Neural cell (in vitro differentiated cells): ENCODE measurements around the gene BROX. TPM values are rescaled to one million over a fixed set of nuclear protein-coding genes. Genes with fewer than 3 reads are reported as not detected.

ENCODE experiments used
- H2AFZ ChIP-seq: fragments of 200-600, 300-800 bp; sonication (generic), shearing (Covaris generic); 2 replicates; pipeline ENCODE4 v1.6.0; 2014; ENCODE audit warnings: low read depth, mild to moderate bottlenecking, antibody characterized with exemption, low read length, moderate library complexity
- H3F3A ChIP-seq: fragments of 200-600 bp; shearing (Covaris generic); 2 replicates; pipeline ENCODE4 v1.6.1; 2016; ENCODE audit warnings: mild to moderate bottlenecking, moderate library complexity, mixed read lengths, antibody characterized with exemption, low read length; ENCODE audit not compliant: insufficient read depth, poor library complexity, severe bottlenecking
- H3K27ac ChIP-seq: fragments of 200-600, 300-800 bp; sonication (generic), shearing (Covaris generic); 2 replicates; pipeline ENCODE4 v1.5.1; 2014; ENCODE audit warnings: mild to moderate bottlenecking, low read length, moderate library complexity
- H3K27me3 ChIP-seq: fragments of 300-800, 200-600 bp; sonication (generic), shearing (Covaris generic); 2 replicates; pipeline ENCODE4 v1.6.0; 2014; ENCODE audit warnings: mild to moderate bottlenecking, low read depth, low read length, moderate library complexity; ENCODE audit not compliant: insufficient read depth
- H3K36me3 ChIP-seq: fragments of 300-800, 200-600 bp; sonication (generic), shearing (Covaris generic); 2 replicates; pipeline ENCODE4 v1.5.1; 2014; ENCODE audit warnings: mild to moderate bottlenecking, antibody characterized with exemption, low read length, moderate library complexity; ENCODE audit not compliant: insufficient read depth
- H3K4me2 ChIP-seq: fragments of 300-800, 200-600 bp; sonication (generic), shearing (Covaris generic); 2 replicates; pipeline ENCODE4 v1.6.0; 2014; ENCODE audit warnings: mild to moderate bottlenecking, low read length
- H3K4me3 ChIP-seq: fragments of 300-800, 200-600 bp; sonication (generic), shearing (Covaris generic); 2 replicates; pipeline ENCODE4 v1.5.1; 2014; ENCODE audit warnings: mild to moderate bottlenecking, low read length, moderate library complexity
- H3K79me2 ChIP-seq: fragments of 200-600 bp; shearing (Covaris generic); replicated peaks from 2 replicates; pipeline ENCODE4 v1.6.0; 2014; ENCODE audit warnings: mild to moderate bottlenecking, low read length, moderate library complexity; ENCODE audit not compliant: insufficient read depth
- H3K9ac ChIP-seq: fragments of 300-800, 200-600 bp; sonication (generic), shearing (Covaris generic); 2 replicates; pipeline ENCODE4 v1.6.1; 2016; ENCODE audit warnings: mild to moderate bottlenecking, low read length, mixed read lengths
- H3K9me2 ChIP-seq: fragments of 200-600 bp; shearing (Covaris generic); 2 replicates; pipeline ENCODE4 v1.6.1; 2016; ENCODE audit warnings: mild to moderate bottlenecking, low read length, mixed read lengths; ENCODE audit not compliant: insufficient read depth
- H3K9me3 ChIP-seq: fragments of 200-600, 300-800 bp; sonication (generic), shearing (Covaris generic); 2 replicates; pipeline ENCODE4 v1.6.1; 2016; ENCODE audit warnings: mild to moderate bottlenecking, mixed run types, low read length, moderate library complexity, mixed read lengths
- H4K20me1 ChIP-seq: fragments of 200-600 bp; shearing (Covaris generic); 2 replicates; pipeline ENCODE4 v1.6.1; 2016; ENCODE audit warnings: mild to moderate bottlenecking, mixed run types; ENCODE audit not compliant: insufficient read depth
- EP300 ChIP-seq: fragments of 450-650 bp; conservative IDR thresholded peaks from 2 replicates; pipeline ENCODE4 v1.6.1; 2014; ENCODE audit warnings: antibody characterized with exemption, mild to moderate bottlenecking, moderate library complexity; ENCODE audit not compliant: poor library complexity, severe bottlenecking
- EZH2 ChIP-seq: fragments of 200-600, 300-800 bp; shearing (Covaris generic), sonication (generic); IDR thresholded peaks from 2 replicates; pipeline ENCODE4 v1.6.1; 2014; ENCODE audit warnings: antibody characterized with exemption, low read length, borderline replicate concordance, mild to moderate bottlenecking; ENCODE audit not compliant: insufficient read depth, poor library complexity, severe bottlenecking
- MXI1 ChIP-seq: fragments of 450-650 bp; conservative IDR thresholded peaks from 2 replicates; pipeline ENCODE4 v1.6.1; 2014; ENCODE audit warnings: antibody characterized with exemption, mild to moderate bottlenecking; ENCODE audit not compliant: poor library complexity, severe bottlenecking
- POLR2AphosphoS5 ChIP-seq: IDR thresholded peaks from 2 replicates; pipeline ENCODE4 v1.6.1; 2012
- RAD21 ChIP-seq: fragments of 450-650 bp; conservative IDR thresholded peaks from 2 replicates; pipeline ENCODE4 v1.6.1; 2014; ENCODE audit warnings: antibody characterized with exemption, mild to moderate bottlenecking, moderate library complexity
- REST ChIP-seq: IDR thresholded peaks from 2 replicates; pipeline ENCODE4 v1.6.1; 2012; ENCODE audit warnings: borderline replicate concordance
- SMC3 ChIP-seq: fragments of 450-650 bp; conservative IDR thresholded peaks from 2 replicates; pipeline ENCODE4 v1.6.1; 2014; ENCODE audit warnings: antibody characterized with exemption, mild to moderate bottlenecking, moderate library complexity; ENCODE audit not compliant: poor library complexity
- TAF1 ChIP-seq: IDR thresholded peaks from 2 replicates; pipeline ENCODE4 v1.6.1; 2012; ENCODE audit warnings: low read depth
- polyA plus RNA-seq: library from polyadenylated mRNA; depleted of rRNA; stranded (reverse); fragments of >200 nt; gene quantifications from 2 replicates; pipeline ENCODE4 v1.2.3, GENCODE V29; 2014
- TF ChIP-seq, protein P1 (sequence below): fragments of 450-650 bp; IDR thresholded peaks from 2 replicates; pipeline ENCODE4 v1.5.1; 2014; ENCODE audit warnings: antibody characterized with exemption, mild to moderate bottlenecking, moderate library complexity; ENCODE audit not compliant: poor library complexity, severe bottlenecking

Gene BROX
- polyA plus RNA-seq, 1 donor from 2014 or later, result 22.6 TPM

DNA sequence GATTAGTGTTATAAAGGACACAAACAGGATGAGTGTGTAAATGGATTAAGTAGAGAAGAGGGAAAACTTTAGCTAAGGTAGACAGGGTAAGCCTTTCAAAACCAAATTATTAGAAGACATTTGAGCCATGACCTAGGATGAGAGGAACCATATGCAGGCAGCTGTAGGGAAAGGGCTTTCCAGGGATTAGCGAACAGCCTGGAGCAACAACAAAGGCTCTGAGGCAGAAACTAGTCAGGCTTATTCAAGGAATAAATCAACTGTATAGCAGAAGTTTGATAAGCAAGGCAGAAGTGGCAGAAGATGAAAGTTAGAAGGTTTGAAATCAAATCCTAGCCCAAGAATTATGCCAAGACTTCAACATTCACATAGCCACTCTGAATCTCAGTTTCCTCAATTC lies 21.3 kb upstream of the BROX start:
- no peak for TF ChIP-seq EP300
- TF ChIP-seq, protein P1, sequence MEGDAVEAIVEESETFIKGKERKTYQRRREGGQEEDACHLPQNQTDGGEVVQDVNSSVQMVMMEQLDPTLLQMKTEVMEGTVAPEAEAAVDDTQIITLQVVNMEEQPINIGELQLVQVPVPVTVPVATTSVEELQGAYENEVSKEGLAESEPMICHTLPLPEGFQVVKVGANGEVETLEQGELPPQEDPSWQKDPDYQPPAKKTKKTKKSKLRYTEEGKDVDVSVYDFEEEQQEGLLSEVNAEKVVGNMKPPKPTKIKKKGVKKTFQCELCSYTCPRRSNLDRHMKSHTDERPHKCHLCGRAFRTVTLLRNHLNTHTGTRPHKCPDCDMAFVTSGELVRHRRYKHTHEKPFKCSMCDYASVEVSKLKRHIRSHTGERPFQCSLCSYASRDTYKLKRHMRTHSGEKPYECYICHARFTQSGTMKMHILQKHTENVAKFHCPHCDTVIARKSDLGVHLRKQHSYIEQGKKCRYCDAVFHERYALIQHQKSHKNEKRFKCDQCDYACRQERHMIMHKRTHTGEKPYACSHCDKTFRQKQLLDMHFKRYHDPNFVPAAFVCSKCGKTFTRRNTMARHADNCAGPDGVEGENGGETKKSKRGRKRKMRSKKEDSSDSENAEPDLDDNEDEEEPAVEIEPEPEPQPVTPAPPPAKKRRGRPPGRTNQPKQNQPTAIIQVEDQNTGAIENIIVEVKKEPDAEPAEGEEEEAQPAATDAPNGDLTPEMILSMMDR, result no peak
- no peak for TF ChIP-seq TAF1
- no peak for TF ChIP-seq POLR2AphosphoS5
- no peak for TF ChIP-seq REST
- no peak for TF ChIP-seq EZH2
- no peak for TF ChIP-seq SMC3
- H2AFZ ChIP-seq, result no peak overlapping the region
- no peaks in the 10 kb centered on the region for H3K36me3 ChIP-seq
- no peaks in the 10 kb centered on the region for H3K79me2 ChIP-seq
- H3K27me3 ChIP-seq, result no peaks in the 10 kb centered on the region
- H3K9me2 ChIP-seq, result no peaks in the 10 kb centered on the region
- no peaks in the 10 kb centered on the region for H3K9me3 ChIP-seq
- no peak overlapping the region for H3K4me3 ChIP-seq
- H3K27ac ChIP-seq, result no peak overlapping the region
- no peaks in the 10 kb centered on the region for H4K20me1 ChIP-seq
- no peak overlapping the region for H3K9ac ChIP-seq
- H3F3A ChIP-seq, result no peaks in the 10 kb centered on the region
- no peak overlapping the region for H3K4me2 ChIP-seq

DNA sequence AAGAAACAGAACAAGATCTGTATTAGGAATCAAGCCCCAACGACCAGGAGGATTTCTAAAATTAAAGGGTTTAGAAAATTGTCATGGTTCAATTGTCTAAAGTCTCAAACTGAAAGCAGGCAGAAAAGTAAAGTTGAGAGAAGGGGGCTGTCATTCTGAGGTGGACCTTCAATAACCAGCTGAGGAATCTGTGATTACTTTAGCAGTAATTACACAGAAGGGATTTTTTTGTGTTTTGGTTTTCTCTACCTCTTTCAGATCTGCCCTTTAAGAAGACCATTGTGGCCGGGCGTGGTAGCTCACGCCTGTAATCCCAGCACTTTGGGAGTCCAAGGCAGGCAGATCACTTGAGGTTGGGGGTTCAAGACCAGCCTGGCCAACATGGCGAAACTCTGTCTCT lies 17.4 kb upstream of the BROX start:
- Histone ChIP-seq H3F3A (no peaks in the 10 kb centered on the region), H3K36me3 (no peaks in the 10 kb centered on the region), H3K4me3 (no peak overlapping the region), H3K9me3 (no peaks in the 10 kb centered on the region), H4K20me1 (no peaks in the 10 kb centered on the region), H3K27me3 (no peaks in the 10 kb centered on the region), H2AFZ (no peak overlapping the region), H3K27ac (no peak overlapping the region), H3K9ac (no peak overlapping the region), H3K4me2 (no peak overlapping the region), H3K9me2 (no peaks in the 10 kb centered on the region), H3K79me2 (no peaks in the 10 kb centered on the region)
- TF ChIP-seq, protein P1, result no peak
- TF ChIP-seq EP300 (no peak), POLR2AphosphoS5 (no peak), RAD21 (no peak), REST (no peak), MXI1 (no peak), TAF1 (no peak), SMC3 (no peak), EZH2 (no peak)
